ENCODE measurements around the gene CHD9NB.

The CHD9NB gene

DNA sequence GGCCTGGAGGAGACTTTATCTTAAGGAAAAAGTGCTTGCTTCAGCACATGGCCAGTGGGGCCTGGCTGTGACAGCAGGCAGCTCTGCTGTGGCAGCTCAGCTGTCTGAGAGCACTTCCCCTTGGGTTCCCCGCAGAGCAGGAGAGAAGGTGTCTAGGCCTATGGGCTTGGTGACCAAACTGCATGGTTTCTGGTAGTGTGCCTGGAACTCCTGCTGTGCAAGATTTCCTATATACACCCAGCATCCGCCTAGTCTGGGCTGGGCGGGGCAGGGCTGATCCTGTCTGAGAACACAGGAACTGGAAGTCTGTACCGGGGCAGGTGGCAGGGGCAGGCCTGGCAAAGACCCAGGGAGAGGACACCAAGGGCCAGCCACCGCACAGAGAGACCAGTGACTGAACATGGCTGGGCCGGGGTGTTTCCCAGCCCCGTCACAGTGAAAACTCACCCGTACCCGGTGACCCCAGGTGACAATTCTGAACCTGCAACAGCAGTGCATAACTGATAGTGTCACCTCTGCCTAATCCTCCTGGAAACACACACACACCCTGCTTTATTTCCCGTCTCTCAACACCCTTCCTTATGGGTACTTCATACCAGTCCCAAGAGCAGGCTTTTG, 41.4 kb upstream of the CHD9NB start:
- no peak overlapping the region for H3K4me3 ChIP-seq (ENCODE audit: low read length)
- DNase-seq (ENCODE audit: low read depth), result no peak
- TF ChIP-seq CTCF (conservative IDR thresholded peaks at IDR 0.05; ENCODE audit: low read length), result no peak

DNA sequence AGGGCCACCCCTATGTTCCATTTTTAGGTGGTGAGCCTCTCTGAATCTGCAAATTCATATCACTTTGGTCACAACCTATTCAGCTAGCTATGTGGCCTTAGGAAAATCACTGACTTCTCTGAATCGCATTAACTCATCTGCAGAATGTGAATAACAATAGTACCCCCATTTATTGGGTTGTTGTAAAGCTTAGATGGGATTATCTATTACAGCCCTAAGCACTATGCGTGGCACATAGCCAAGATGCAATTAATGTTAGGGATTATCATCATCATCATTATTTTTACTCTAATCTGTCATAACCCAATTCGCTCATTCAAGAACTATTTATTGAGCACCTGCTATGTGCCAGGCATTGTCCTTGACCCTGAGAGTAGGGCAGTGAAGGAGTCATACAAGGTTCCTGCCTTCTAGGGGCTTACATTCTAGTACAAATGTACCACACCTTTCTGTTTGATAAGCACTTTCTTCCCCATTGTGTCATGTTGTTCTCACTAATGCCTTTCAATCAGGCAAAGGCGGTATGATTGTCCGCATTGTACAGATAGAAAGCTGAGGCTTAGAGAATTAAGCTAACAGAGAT, 40.6 kb upstream of the CHD9NB start:
- TF ChIP-seq CTCF (conservative IDR thresholded peaks at IDR 0.05; ENCODE audit: low read length), result no peak
- no peak for DNase-seq (ENCODE audit: low read depth)
- H3K4me3 ChIP-seq (ENCODE audit: low read length), result no peak overlapping the region

- H3K4me3 ChIP-seq (ENCODE audit: low read length), result no peak overlapping the region
- TF ChIP-seq CTCF (conservative IDR thresholded peaks at IDR 0.05; ENCODE audit: low read length), result no peak
These were observed 39.6 kb upstream of the CHD9NB start for GRCh38 chr16:53092284-53092683.

DNA sequence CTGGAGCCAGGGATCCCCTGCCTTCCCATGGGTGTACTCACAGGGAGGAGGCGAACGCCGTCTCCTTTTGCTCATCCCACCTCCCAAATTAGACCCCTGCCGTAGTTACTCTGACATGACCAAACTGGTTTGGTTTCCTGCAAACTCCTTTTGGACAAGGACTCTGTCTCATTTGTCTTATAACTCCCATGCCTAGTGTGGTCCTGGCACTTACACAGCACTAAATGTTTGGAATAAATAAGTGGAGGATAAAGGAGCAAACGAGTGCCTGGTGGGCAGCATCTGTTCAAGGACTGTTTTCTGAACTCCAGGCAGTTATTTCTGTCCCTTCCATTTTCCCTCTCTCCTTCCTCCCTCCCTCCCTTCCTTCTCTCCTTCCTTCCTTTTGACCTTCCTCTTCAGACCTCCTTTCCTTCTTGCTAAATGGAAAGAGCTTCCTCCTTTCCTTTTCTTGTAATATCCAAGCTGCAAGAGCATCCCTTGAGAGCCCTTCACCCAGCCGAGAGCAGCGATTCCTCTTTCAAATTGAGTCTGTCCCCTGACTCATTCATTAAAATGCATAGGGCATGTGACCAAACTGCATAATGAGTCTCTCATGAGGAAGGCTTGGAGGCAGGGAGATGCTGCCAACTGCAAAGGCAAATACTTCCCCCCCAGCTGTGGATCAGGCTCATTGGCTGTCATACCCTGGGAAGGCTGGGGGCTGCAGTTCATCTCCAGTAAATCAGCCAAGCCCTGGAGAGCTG, 38.9 kb upstream of the CHD9NB start:
- DNase-seq (ENCODE audit: low read depth), result peak; percentile 91
- peak overlapping the region; percentile 40 for H3K4me3 ChIP-seq (ENCODE audit: low read length)
- TF ChIP-seq CTCF (conservative IDR thresholded peaks at IDR 0.05; ENCODE audit: low read length), result no peak

More at GRCh38 chr16:53092284-53092683, 39.6 kb upstream of the CHD9NB start:
- DNase-seq (ENCODE audit: low read depth), result no peak

GRCh38 chr16:53090591-53091411, 38.1 kb upstream of the CHD9NB start:
- peak overlapping the region; percentile 40 for H3K4me3 ChIP-seq (ENCODE audit: low read length)
- no peak for TF ChIP-seq CTCF (conservative IDR thresholded peaks at IDR 0.05; ENCODE audit: low read length)
- DNase-seq (ENCODE audit: low read depth), result peak; percentile 99

DNA sequence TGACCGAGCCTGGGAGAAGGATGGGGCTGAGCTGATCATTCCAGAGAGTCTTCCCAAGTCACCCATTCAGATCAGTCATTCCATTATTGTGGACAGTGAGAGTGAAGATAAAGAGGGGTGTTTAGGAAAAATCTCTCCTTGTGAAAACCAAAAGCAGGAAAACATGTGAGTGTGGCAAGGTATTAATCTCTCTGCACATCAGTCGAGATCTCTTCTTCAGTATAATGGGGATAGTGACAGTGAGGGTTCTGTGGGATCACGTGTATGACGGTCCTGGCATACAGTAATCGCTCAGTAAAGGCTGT, 37.5 kb upstream of the CHD9NB start:
- no peak for TF ChIP-seq CTCF (conservative IDR thresholded peaks at IDR 0.05; ENCODE audit: low read length)
- no peak for DNase-seq (ENCODE audit: low read depth)
- peak overlapping the region; percentile 15 for H3K4me3 ChIP-seq (ENCODE audit: low read length)

Data from AG10803 (cell line).